ENCODE results near the gene TEKT4.

DNA sequence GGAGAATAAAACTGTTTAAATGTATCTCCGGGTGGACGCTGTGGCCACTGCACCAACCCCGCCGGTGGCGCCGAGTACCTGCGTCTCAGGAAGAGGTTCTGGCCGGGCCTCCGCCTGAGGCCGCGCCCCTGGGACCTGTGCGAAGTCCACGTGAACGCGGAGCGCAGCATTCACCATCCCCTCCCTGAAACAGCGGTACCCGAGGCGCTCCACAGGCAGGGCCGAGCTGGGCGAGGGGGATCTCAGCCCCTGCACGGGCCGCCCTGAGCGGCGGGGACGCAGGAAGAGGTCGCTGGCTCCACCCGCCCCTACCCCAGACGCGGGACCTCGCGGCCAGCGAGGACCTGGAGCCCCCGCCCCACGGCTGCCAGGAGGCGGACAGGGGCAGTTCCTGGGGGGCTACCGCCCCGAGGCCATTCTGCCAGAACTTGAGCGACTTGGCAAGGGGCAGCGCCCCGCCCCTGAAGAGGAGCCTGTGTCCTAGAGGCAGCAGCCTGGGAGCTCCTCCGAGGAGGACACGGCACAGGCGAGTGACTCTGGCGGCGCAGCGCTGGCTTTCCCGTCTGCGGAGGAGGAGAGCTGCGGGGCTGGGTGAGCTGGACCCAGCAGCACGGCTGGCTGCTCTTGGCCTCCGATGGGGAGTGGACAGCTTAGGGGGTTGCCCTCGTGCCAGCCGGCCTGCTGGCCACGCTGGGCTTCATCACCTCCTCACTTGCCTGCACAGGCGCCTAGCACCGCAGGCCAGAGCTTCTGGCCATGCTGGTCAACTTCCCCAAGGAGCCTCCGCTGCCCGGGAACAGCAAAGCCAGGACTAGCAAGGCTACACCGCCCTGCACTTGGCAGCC, 9.7 kb upstream of the TEKT4 start:
- TF ChIP-seq CTCF (IDR thresholded peaks at IDR 0.05; ENCODE audit: low read depth, low read length, poor library complexity, severe bottlenecking), result no peak
- no peak for TF ChIP-seq EZH2phosphoT487 (IDR thresholded peaks at IDR 0.05; ENCODE audit: borderline replicate concordance, low read length)
